SU-DHL-6 (cell line): ENCODE data around the gene FZD10.

ENCODE experiments used
- CTCF ChIP-seq: fragments of 200-600 bp; sonication (generic); IDR thresholded peaks from one replicate; pipeline ENCODE4 v1.5.1; 2017; ENCODE audit warnings: antibody characterized with exemption, mild to moderate bottlenecking, low read length, moderate library complexity; ENCODE audit not compliant: insufficient read depth, poor library complexity, severe bottlenecking
- EZH2phosphoT487 ChIP-seq: fragments of 200-600 bp; sonication (generic), shearing (Covaris generic); conservative IDR thresholded peaks from 2 replicates; pipeline ENCODE4 v1.6.1; 2018; ENCODE audit warnings: mild to moderate bottlenecking, antibody characterized with exemption, low read length, moderate library complexity, mixed read lengths

- no peak for TF ChIP-seq CTCF
- TF ChIP-seq EZH2phosphoT487: no peak
Observed at GRCh38 chr12:130195369-130195768, 33.1 kb downstream of the FZD10 start.
